HG03196 (cell line): ENCODE measurements around the gene OR1J2.

Experiments
- ATAC-seq: cut with Tn5 transposase; IDR thresholded peaks from one replicate; pipeline ENCODE4 v1.9.1; 2021; ENCODE audit not compliant: unreplicated experiment

OR1J2 gene

DNA sequence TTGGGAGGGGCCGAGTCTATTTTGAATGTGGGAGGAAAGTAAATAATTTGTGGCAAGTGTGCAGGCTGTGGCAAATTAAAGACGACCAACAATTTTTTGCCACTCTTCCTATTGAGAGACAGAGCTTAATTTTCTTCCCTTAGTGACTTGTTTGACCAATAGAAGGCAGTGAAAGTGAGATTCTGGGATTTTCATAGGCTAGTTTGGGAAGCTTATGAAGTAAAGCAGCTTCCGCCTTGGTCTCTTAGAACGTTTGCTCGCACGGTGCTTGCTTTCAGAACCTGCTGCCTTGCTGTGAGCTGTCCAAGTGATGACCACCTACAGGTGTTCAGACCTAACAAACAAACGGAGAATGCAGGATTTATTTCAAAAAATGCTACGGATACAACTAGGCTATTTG is 35.6 kb downstream of the OR1J2 start:
- no peak for ATAC-seq

DNA sequence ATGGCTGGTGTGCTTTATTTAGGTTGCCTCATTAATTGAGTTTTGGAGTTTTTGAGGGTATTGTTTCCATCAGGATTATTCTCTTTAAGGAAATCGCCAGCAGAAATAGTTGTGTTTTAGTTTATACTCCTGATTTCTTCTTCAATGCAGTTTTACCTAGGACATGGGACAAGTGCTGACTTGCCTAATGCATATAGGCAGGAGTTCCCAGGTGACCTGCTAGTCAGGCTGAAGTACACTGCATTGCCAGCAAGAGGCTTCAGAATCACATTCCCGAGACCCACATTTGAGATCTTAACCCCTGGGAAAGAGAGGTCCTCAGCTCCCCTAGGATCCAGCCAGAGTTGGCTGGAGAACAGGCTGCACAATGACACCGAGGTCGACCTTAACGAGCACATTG is 40.8 kb downstream of the OR1J2 start:
- no peak for ATAC-seq

- no peak for ATAC-seq
Measured at GRCh38 chr9:122552812-122553211, 42.2 kb downstream of the OR1J2 start, which contains the start of gene OR1N2. TSS of gene OR1N2 (plus strand) at chr9:122553112. CDS start at chr9:122553212, 100 bp downstream.
